AG20443 (cell line): ENCODE results near the gene SPIRE2.

Experiments used
- DNase-seq: peaks from one replicate; pipeline ENCODE4 v3.0.0; 2012; ENCODE audit warnings: low spot score, mixed read lengths

Gene SPIRE2

GRCh38 chr16:89915303-89916232, 87.3 kb downstream of the SPIRE2 start:
- no peak for DNase-seq

- peak; percentile 86 for DNase-seq
These were observed 89.6 kb downstream of the SPIRE2 start for GRCh38 chr16:89917773-89918452.

- no peak for DNase-seq
These were observed 90.4 kb downstream of the SPIRE2 start, which contains the start of gene MC1R for GRCh38 chr16:89918453-89919347. Gene MC1R (plus strand): TSS chr16:89918862. CDS start chr16:89919259, 397 bp downstream.

- DNase-seq: no peak
These were observed 91.5 kb downstream of the SPIRE2 start for GRCh38 chr16:89919535-89920406.

GRCh38 chr16:89920723-89921122, 92.4 kb downstream of the SPIRE2 start:
- no peak for DNase-seq
